ENCODE data around the gene UQCR10. TPM values are rescaled to one million over a fixed set of nuclear protein-coding genes. Genes with fewer than 3 reads are reported as not detected.

Gene UQCR10
- total RNA-seq, 1 donor from 2014 or later: 90.8 TPM

DNA sequence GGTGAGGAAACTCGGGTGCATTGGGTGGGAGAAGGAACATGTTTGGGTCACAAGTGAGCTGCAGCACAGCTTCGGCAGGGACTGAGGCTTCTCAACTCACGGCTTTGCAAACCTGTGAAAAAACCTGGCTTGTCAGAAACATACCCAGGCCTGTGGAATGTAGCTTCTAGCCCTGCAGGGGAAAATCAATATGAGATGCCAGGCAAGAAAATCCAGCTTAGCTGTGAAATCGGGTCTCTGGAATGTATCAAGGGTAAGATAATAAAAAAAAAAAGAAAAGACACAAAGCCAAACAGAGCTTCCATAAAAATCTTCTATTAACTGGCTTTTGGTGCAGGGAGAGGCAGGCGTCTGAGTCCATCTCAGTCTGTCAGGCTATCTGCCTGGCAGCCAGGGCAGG, 28.5 kb downstream of the UQCR10 start:
- intact Hi-C loops (cut with micrococcal nuclease): no loop called here

DNA sequence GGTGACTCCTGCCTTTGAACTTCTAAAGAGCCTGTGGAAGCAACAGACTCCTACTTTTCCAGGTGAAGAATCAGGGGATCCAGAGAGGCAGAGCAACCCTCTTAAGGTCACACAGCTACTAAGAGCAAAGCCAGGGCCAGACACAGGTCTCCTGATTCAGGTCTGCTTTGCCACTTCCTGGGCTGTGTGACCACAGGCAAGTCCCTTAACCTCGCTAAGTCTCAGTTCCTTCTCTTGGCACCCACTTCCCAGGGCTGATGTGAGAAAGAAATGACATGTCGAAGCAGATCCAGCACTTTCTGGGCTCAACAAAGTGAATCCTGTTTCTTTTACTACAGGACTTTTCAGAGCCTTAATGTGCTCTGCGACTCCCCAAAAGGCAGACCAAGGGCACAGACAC, 30.2 kb downstream of the UQCR10 start:
- intact Hi-C loops (cut with micrococcal nuclease): no loop called here

DNA sequence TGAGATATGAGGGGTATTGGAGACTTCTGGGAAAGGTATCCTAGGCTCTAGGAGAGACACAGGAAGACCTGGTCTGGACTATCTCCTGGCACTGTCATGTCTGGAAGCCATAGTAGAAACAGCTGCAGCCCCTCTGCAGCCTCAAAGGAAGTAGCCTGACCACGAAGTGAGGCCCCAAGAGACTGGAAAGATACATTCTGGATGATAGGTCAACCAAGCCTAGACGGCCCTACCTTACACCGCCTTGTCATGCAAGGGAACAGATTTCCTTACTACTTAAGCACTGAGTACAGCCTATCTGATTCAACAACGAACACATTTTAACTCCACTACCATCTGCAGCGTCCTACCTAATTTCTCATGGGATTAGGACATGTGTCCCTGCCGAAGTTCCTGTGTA, 31.1 kb downstream of the UQCR10 start:
- intact Hi-C loops (cut with micrococcal nuclease): no loop called here

DNA sequence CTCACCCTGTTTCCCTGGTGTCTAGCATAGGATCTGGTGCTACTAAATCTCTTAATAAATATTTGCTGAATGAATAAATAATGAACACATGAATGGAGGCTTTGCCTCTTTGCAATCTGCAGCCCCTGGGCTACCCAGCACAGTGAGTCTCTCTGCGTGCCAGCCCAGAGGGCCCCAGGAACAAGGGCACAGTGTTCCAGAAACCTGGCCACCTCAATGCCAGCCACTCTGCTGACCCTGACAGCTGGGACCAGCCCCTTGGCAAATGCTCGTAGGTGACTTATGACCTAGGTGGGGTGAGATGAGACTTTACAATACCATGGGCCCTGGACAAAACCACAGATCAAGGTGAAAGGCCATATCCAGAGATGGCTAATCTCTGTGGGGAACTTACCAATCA, 31.6 kb downstream of the UQCR10 start:
- intact Hi-C loops (cut with micrococcal nuclease): no loop called here

DNA sequence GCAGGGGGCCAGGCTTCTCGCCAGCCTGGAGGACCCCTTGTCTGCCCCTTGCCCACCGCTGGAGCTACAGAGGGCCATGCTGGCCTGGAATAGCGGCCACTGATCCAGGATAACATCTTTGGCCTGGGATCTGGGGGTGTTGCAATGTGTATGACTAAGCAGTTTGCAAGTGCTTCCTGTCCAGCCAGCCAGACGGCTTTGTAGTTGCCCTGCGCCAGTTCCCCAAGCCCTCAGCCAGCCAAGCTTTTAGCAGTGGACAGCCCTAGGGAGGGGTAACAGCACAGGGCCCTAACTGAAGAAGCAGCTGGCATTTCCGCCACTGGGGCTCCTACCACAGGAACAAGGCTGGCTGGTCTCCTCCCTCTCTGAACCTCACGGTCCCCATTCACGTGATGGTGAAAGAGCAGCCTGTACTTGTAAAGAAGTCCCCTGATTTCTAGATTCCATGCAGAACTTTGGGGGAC, 32.1 kb downstream of the UQCR10 start:
- intact Hi-C loops (cut with micrococcal nuclease): no loop called here

DNA sequence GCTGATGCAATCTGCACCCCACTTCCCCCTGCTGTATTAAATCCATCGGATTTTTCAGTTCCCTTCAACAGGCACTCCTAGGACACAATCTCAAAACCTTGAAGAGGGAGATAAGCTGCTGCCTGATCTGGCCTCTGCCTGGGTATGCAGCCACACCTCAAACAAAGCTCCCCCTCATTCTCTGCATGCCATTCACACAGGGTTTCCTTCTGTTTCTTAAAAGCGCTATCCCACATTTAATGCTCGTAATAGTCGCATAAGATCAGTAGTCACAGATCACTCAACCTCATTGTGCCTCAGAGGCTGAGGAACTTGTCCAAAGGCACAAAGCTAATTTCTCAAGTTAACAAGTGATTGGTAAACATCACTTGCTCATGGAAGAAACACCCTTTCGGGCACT, 34.0 kb downstream of the UQCR10 start:
- intact Hi-C loops (cut with micrococcal nuclease): no loop called here

DNA sequence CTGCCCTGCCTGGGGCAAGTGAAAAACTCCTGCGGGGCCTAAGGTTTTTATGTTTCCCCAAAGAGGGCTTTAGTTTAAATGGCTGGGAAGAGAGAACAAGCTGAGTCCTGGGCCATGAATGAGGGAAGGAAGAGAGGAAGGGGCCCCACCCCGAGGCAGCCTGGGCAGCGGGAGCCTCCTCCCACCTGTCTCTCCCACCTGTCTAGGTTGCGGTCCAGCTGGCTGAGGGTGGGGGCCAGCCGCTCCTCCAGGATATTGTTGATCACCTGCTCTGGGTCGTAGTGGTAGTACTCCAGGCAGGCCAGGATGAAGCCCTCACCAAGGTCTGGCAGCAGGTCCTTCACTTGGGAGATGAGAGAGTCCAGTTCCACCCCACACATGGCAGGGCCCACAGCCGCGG, 34.6 kb downstream of the UQCR10 start:
- intact Hi-C loops (cut with micrococcal nuclease): no loop called here

DNA sequence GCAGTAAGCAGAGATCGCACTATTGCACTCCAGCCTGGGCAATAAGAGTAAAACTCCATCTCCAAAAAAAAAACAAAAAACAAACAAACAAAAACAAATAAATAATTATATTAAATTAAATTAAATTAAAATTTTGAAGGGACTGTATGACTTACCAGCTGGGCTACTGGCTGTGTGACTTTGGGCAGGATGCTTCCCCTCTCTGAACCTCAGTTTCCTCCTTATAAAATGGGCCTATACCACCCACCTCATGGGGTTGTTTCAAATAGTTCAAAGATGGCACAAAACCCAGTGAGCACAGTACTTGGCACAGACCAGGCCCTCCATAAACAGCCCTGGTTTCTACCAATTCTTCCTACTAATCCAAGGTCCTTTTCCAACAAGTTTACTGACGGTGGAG, 36.0 kb downstream of the UQCR10 start:
- intact Hi-C loops (cut with micrococcal nuclease): no loop called here

DNA sequence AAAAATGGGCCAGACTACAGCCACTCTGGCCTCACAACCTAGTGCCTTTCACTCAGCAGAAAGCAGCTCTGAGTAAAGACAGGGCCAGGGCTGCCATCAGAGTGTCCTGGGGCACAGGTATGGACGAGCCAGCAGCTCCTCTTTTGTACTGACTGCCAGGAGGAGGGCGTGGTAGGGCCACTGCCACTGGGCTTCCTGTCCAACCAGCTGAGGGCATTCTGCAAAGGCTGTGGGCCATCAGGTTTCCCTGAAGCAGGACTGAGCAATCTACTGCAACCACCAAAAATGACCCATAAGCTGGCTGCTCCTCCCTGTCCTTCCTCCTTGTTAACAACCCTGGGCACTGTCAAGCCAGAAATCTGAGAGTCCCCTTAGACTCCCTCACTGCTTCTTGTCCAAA, 37.8 kb downstream of the UQCR10 start:
- intact Hi-C loops (cut with micrococcal nuclease): no loop called here

DNA sequence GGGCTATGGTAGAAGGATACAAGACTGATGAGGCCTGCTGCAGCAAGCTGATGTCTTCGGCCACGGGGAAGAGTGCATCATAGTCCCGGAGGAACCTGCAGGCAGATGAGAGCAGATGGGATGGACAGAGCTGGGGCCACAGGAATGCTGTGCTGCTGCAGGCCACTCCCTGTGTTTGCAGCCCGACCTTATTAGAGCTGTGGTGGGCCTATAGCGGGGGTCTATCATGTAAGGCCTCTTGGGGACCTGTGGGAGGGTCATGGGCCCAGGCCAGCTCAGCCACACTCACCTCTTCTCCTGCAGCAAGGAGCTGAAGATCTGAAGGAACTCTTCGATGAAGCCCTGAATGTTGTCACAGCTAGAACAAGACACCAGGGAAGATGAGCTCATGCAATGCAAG, 39.0 kb downstream of the UQCR10 start:
- intact Hi-C loops (cut with micrococcal nuclease): no loop called here

DNA sequence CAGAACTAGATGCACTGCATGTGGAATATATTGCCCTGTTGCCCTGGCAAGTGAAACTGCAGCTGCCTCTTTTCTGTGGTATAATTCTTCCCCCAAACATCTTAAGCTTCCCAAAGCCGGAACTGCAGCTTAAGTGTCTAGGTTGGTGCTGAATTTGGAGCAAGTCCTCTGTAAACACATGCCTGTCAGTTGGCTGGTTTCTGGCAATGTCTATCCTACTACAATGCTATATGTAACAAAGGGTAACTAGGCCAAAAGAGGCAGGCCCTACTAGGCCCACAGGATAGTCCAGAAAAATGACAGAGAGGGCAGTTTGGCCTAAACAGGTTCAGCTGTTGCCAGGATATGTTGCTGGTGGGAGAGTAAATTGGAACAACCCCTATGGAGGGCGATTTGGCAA, 43.0 kb downstream of the UQCR10 start:
- intact Hi-C loops (cut with micrococcal nuclease): no loop called here

DNA sequence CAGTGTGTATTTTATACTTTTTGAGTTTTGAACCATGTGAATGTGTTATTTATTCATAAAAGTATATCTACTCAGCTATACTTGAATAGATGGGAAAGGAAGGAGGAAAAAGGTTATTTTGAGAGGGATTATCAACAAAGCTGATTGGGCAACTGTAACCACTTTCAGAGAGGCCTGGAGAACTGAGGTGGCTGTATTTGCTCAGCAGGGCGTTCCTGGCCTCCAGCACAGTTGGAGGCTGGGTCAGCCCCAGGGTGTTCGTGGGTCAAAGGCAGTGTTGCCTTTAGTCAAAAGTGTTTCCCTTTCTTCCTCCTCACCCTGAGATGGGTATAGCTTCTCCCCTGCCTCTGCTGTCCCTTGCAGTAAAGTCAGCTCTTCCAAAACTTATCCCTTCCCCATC, 44.2 kb downstream of the UQCR10 start:
- intact Hi-C loops (cut with micrococcal nuclease): no loop called here

DNA sequence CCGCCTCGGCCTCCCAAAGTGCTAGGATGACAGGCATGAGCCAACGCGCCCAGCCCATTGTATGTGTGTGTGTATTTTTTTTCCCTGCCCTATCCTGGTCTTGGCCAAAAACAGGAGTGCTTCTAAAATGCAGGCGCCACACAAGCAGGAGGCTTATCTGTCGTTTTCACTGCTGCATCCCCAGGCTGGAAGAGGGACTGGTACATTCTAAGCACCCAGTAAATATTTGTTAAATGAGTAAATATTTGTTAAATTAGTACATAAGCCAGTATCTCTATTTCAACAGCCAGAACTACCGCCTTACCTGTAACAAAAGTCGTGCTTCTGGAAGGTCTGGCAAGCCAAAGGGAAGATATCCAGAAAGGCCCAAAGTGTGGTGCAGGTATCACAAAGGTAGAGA, 46.0 kb downstream of the UQCR10 start:
- intact Hi-C loops (cut with micrococcal nuclease): no loop called here

DNA sequence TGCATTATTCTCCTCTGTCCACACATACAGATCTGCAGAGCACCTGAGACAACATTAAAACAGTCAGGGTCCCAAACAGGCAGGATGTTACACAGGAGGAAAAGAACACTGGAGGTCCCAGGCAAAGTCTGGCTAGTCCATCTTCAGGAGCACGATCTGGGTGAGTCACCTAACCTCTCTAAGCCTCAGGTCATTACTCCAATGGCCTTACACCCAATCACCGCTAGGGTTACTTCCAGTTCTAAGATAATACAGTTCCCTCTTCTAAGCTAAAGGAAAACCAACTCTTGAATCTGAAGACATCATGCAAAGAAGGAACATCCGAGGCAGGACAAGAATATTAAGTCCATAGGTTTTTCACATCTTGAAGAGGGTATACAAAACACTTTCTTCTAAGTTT, 46.4 kb downstream of the UQCR10 start:
- intact Hi-C loops (cut with micrococcal nuclease): no loop called here

DNA sequence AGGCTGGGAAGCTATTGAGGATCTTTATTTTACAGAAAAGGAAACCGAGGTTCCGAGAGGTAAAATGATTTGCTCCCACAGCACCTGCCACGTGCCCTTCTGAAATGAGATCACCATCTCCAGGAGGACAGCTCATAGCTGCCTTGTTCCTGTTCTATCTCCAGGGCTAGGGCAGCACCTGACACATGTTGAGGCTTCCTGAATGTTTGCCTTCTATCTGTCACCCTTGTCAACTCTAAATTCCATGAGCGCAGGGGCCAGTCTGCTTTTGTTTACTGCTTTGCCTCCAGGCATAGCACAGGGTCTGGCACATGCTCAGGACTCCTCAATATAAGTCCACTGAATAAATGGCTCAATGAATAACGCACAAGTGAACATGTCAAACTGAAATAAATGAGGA, 46.8 kb downstream of the UQCR10 start:
- intact Hi-C loops (cut with micrococcal nuclease): no loop called here

DNA sequence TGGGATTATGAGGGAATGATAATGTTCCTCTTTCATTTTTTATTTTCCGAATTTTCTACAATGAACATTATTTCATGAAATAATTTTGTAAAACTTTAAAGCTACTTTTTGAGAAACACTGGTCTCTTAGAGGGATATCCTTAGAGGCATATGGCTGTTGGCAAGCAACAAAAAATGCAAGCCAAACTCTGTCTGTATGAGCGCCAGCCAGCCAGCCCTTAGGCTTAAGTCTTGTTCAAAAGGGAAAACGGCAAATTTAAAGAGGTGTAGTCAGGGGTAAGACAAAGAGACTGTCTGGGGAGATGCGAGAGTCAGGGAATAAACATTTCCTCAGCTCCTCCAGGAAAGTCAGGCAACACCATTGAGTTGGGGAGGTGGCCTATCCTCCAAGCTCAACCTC, 48.4 kb downstream of the UQCR10 start:
- intact Hi-C loops (cut with micrococcal nuclease): no loop called here

DNA sequence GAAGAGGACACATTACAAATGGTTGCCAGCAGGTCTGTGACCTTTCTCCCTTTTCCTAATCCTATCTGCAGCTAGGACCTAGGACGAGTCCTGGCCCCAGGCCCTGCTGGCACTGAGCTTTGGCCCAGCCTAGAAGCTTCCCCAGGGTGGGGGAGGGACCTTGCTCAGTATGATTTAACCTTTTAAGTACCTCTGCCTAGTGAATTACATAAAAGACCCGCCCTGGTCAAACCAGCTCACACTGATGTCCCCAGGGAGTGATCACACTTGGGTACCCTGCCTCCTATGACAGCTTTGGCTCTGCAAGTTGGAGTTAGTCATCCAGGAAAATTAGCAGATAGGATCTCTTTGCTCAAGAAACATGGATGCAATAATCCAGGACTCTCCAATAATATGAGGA, 49.0 kb downstream of the UQCR10 start:
- intact Hi-C loops (cut with micrococcal nuclease): no loop called here

DNA sequence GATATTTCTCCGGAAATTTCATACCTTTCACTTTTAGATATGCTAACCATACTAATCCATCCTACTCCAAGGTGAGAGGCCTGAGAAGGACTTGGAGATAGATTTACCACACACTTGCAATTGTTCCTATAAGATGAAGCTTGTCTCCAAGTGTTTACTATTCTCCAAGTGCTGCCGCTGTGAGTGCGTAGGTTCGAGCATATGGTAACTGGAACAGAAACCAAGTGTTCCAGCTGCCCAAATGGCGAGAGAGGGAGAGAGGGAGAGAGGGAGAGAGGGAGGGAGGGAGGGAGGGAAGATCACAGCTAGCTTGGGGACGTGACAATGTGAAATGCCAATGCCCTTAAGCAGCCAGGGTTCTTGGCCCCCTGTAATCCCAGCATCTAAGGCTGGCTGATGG, 49.4 kb downstream of the UQCR10 start:
- intact Hi-C loops (cut with micrococcal nuclease): no loop called here

DNA sequence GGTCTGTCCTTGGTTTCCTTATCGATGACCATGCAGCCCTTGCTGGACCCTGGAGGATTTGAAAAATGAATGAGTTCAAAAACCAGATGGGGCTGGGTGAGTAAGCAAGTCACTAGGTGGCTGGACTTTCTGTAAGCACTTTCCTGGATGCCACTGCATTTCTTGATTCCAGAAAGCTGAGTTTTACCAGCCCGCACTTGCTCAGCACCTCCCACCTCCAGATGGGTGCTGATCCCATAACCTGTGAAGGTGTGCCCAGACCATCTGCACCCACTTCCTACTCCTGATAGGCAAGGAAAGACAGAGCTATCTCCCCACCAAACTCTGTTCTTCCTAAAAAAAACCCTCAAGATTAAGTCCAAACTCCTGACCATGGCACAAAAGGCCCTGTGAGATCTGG, 49.8 kb downstream of the UQCR10 start:
- intact Hi-C loops (cut with micrococcal nuclease): no loop called here

DNA sequence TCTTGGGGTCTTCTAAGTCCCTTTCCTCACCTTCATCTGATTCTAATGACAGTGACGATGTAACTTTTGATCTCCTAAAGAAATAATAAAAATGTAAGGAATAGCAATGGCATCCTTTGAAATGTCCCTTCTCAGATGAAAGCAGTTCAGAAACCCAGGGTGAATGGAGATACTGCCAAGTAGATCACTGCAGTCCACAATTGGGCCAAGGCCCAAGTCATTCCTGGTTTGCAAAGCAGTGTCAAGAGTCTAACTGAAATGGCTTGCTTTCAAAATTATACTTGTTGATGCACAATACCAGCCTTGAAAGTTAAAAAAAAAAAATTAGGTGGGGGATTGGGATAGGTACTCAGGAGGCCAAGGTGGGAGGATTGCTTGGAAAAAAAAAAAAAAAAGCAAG, 50.6 kb downstream of the UQCR10 start:
- intact Hi-C loops (cut with micrococcal nuclease): no loop called here

DNA sequence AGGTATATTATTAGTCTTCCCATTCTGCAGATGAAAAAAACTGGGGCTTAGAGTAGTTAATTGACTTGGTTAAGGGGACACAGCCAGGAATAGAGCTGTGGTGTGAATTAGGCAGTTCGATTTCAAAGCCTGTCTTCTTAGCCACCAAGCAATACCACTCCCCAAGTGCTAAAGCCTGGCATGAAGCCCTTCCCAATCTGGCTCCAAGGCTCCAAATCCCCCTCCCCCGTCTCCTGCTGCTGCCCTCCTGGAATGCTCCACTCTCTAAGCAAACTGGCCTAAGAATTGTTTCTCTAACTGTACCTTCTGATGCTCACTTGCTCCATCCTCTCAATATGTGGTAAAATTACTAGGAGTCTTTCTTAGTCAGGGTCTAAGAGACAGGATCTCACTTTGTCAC, 52.3 kb downstream of the UQCR10 start:
- intact Hi-C loops (cut with micrococcal nuclease): no loop called here

All from T-helper 1 cell treated with Interleukin-12 subunit alpha and Interleukin-12 subunit beta and Interleukin-4 antibody, amounts not matched to agents 30 ng/mL and 1 ng/mL, for 36 hours (primary cell).